DOHH2 (cell line): ENCODE data around the gene RBM15B.

ENCODE experiments used
- EZH2phosphoT487 ChIP-seq: fragments of 200-600 bp; sonication (generic); IDR thresholded peaks from 2 replicates; pipeline ENCODE4 v1.6.1; 2017; ENCODE audit warnings: borderline replicate concordance, mild to moderate bottlenecking, antibody characterized with exemption, low read length, moderate library complexity, mixed read lengths
- TF ChIP-seq, protein P1 (sequence below): fragments of 200-600 bp; sonication (generic); IDR thresholded peaks from one replicate; pipeline ENCODE4 v1.5.1; 2014; ENCODE audit warnings: antibody characterized with exemption, mild to moderate bottlenecking, low read depth, low read length; ENCODE audit not compliant: poor library complexity, severe bottlenecking

DNA sequence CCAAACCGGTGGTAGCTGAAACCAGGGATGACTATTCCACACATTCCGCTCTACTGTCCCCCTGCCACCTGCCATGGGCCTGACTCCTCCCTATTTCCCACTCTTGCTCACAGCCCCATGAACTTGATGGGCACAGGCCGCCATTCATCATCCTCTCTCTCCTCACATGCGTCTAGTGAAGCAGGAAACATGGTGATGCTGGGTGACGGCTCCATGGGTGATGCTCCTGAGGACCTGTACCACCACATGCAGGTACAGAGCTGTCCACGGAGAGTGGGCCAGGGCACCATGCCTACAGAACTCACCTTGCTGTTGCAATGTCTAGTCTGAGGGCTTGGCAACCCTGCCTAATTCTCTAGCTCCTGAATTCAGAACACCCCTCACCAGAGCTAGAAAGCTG lies 29.3 kb upstream of the RBM15B start:
- TF ChIP-seq, protein P1, sequence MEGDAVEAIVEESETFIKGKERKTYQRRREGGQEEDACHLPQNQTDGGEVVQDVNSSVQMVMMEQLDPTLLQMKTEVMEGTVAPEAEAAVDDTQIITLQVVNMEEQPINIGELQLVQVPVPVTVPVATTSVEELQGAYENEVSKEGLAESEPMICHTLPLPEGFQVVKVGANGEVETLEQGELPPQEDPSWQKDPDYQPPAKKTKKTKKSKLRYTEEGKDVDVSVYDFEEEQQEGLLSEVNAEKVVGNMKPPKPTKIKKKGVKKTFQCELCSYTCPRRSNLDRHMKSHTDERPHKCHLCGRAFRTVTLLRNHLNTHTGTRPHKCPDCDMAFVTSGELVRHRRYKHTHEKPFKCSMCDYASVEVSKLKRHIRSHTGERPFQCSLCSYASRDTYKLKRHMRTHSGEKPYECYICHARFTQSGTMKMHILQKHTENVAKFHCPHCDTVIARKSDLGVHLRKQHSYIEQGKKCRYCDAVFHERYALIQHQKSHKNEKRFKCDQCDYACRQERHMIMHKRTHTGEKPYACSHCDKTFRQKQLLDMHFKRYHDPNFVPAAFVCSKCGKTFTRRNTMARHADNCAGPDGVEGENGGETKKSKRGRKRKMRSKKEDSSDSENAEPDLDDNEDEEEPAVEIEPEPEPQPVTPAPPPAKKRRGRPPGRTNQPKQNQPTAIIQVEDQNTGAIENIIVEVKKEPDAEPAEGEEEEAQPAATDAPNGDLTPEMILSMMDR = no peak
- no peak for TF ChIP-seq EZH2phosphoT487
